Endothelial cell of umbilical vein (primary cell): ENCODE results near the gene ITPR1. TPM values are rescaled to one million over a fixed set of nuclear protein-coding genes. Genes with fewer than 3 reads are reported as not detected.

Experiments
- BruUV-seq: library from RNA; stranded (reverse); fragments of 400-500 nt; replicated peaks from 2 replicates; lab custom pipeline; 2021; lab: Mats Ljungman, UMichigan
- CTCF ChIA-PET: fragments of 300-600, 350-600 bp; sonication (Branson Sonifier 250); formaldehyde crosslinking; loops from one replicate; lab custom pipeline; 2021; ENCODE audit warnings: antibody characterized with exemption, inconsistent platforms; lab: Charles Lee
- POLR2A ChIA-PET: fragments of 300-600, 350-600 bp; sonication (Branson Sonifier 250); formaldehyde crosslinking; loops from one replicate; lab custom pipeline; 2021; ENCODE audit warnings: antibody characterized with exemption, inconsistent platforms; lab: Charles Lee
- DNase-seq: peaks from one replicate; pipeline ENCODE4 v3.0.0-alpha.2; 2011; ENCODE audit warnings: low read depth, low spot score
- FAIRE-seq: peaks from 2 replicates; lab custom pipeline; 2011; peaks lifted over from hg19 to GRCh38; lab: Jason Lieb, UNC
- H2AFZ ChIP-seq: 2 replicates; pipeline ENCODE4 v1.6.0; 2012; ENCODE audit warnings: low read depth, low read length, control low read depth, inconsistent platforms
- H3K27ac ChIP-seq: 2 replicates; pipeline ENCODE4 v1.5.1; 2011; ENCODE audit warnings: low read depth, mild to moderate bottlenecking, control low read depth, low read length, moderate library complexity; ENCODE audit not compliant: insufficient read depth
- H3K27me3 ChIP-seq, 2 experiments: 2 replicates each; pipeline versions ENCODE4 v1.6.0 to v1.6.1; 2011; ENCODE audit warnings: low read length in 2 of 2, mixed read lengths in 1 of 2; ENCODE audit not compliant: control insufficient read depth in 2 of 2, insufficient read depth in 2 of 2
- H3K36me3 ChIP-seq, 2 experiments: 2 replicates in 1 of 2; 3 replicates in 1 of 2; pipeline ENCODE4 v1.5.1; 2011; ENCODE audit warnings: low read length in 2 of 2, mild to moderate bottlenecking in 1 of 2, moderate library complexity in 1 of 2; ENCODE audit not compliant: control insufficient read depth in 2 of 2, insufficient read depth in 2 of 2; ENCODE audit errors: extremely low read depth in 1 of 2
- H3K4me1 ChIP-seq: 3 replicates; pipeline ENCODE4 v1.5.1; 2011; ENCODE audit warnings: mild to moderate bottlenecking, low read length; ENCODE audit not compliant: control insufficient read depth, insufficient read depth; ENCODE audit errors: extremely low read depth
- H3K4me2 ChIP-seq: 2 replicates; pipeline ENCODE4 v1.6.1; 2011; ENCODE audit warnings: low read length, control low read depth, mixed read lengths; ENCODE audit not compliant: insufficient read depth
- H3K4me3 ChIP-seq, 3 experiments: fragments of 200-600 bp in 1 of 3; sonication (generic), shearing (Covaris generic) in 1 of 3; replicated peaks in 1 of 3; 2 replicates each; pipeline ENCODE4 v1.5.1; 2011 to 2016; ENCODE audit warnings: control low read depth in 3 of 3, low read length in 3 of 3, mild to moderate bottlenecking in 2 of 3, inconsistent platforms in 1 of 3, low read depth in 1 of 3, moderate library complexity in 1 of 3; ENCODE audit not compliant: insufficient read depth in 1 of 3
- H3K79me2 ChIP-seq: 2 replicates; pipeline ENCODE4 v1.6.0; 2012; ENCODE audit warnings: low read length, inconsistent platforms; ENCODE audit not compliant: control insufficient read depth, insufficient read depth
- H3K9ac ChIP-seq: replicated peaks from 2 replicates; pipeline ENCODE3; 2011; ENCODE audit warnings: low read length, control low read depth; ENCODE audit not compliant: insufficient read depth; ENCODE audit errors: extremely low read depth
- H3K9me1 ChIP-seq: replicated peaks from 3 replicates; pipeline ENCODE4 v1.6.0; 2011; ENCODE audit warnings: mild to moderate bottlenecking, low read length; ENCODE audit not compliant: control insufficient read depth, insufficient read depth; ENCODE audit errors: extremely low read depth
- H3K9me3 ChIP-seq: replicated peaks from 2 replicates; pipeline ENCODE4 v1.5.1; 2012; ENCODE audit warnings: low read length, inconsistent platforms; ENCODE audit not compliant: control insufficient read depth, insufficient read depth
- H4K20me1 ChIP-seq: replicated peaks from 2 replicates; pipeline ENCODE3; 2011; ENCODE audit warnings: mild to moderate bottlenecking, low read length; ENCODE audit not compliant: control insufficient read depth, insufficient read depth; ENCODE audit errors: extremely low read depth
- EZH2 ChIP-seq: IDR thresholded peaks from 2 replicates; pipeline ENCODE4 v1.6.1; 2012; ENCODE audit warnings: borderline replicate concordance, low read depth, mild to moderate bottlenecking, moderate library complexity, low read length, inconsistent platforms; ENCODE audit not compliant: severe bottlenecking
- FOS ChIP-seq: IDR thresholded peaks from 2 replicates; pipeline ENCODE4 v1.6.1; 2011; ENCODE audit warnings: mild to moderate bottlenecking, low read length, moderate library complexity, borderline replicate concordance; ENCODE audit not compliant: insufficient read depth
- GATA2 ChIP-seq: IDR thresholded peaks from 2 replicates; pipeline ENCODE4 v1.7.0; 2011; ENCODE audit warnings: low read depth, mild to moderate bottlenecking, moderate library complexity, mixed read lengths, low read length; ENCODE audit not compliant: insufficient read length, insufficient read depth
- JUN ChIP-seq: IDR thresholded peaks from 2 replicates; pipeline ENCODE4 v1.6.1; 2011; ENCODE audit warnings: borderline replicate concordance, low read depth; ENCODE audit not compliant: insufficient read length, insufficient read depth
- POLR2A ChIP-seq: IDR thresholded peaks from 2 replicates; pipeline ENCODE4 v1.6.1; 2012; ENCODE audit warnings: low read depth, mild to moderate bottlenecking, control low read depth, low read length
- dilution Hi-C: fragments of 300-500 bp; cut with MboI; formaldehyde crosslinking; loops from one replicate; pipeline ENCODE4 v1.15.0; 2019; ENCODE audit warnings: low sequenced_read_pairs; ENCODE audit not compliant: extremely low pct_ligation_motif_present
- intact Hi-C: fragments of 100-400 bp; cut with micrococcal nuclease; formaldehyde crosslinking; loops from one replicate; pipeline ENCODE4 v1.10.0; 2022
- polyA plus RNA-seq, 4 experiments: library from polyadenylated mRNA; depleted of rRNA in 3 of 4; stranded (reverse) in 3 of 4; unstranded in 1 of 4; fragments of >200 nt; gene quantifications; 2 replicates each; pipeline versions ENCODE4 v1.2.1 to v1.2.3, GENCODE V29; 2011 to 2012; ENCODE audit warnings: missing spikeins in 1 of 4
- total RNA-seq: library from RNA; stranded (reverse); gene quantifications from 2 replicates; pipeline ENCODE4 v1.2.3, GENCODE V29; 2021
- TF ChIP-seq, protein P1 (sequence below): IDR thresholded peaks from 2 replicates; pipeline ENCODE4 v1.6.1; 2011; ENCODE audit not compliant: insufficient read depth, insufficient read length
- TF ChIP-seq, protein P2 (sequence below), 2 donors: IDR thresholded peaks; 1 replicate in 1 of 2; 2 replicates in 1 of 2; pipeline ENCODE4 v1.5.1; 2011; ENCODE audit warnings: low read length in 2 of 2, mild to moderate bottlenecking in 2 of 2, moderate library complexity in 2 of 2, control low read depth in 1 of 2, inconsistent platforms in 1 of 2, low read depth in 1 of 2; ENCODE audit not compliant: insufficient read depth in 1 of 2; ENCODE audit errors: extremely low read depth in 1 of 2

Gene ITPR1
- total and polyA plus RNA-seq, 2 donors (not counting 3 experiments of a cell fraction or from before 2014, with no cell fraction given), result 5.1 to 16.1 TPM

DNA sequence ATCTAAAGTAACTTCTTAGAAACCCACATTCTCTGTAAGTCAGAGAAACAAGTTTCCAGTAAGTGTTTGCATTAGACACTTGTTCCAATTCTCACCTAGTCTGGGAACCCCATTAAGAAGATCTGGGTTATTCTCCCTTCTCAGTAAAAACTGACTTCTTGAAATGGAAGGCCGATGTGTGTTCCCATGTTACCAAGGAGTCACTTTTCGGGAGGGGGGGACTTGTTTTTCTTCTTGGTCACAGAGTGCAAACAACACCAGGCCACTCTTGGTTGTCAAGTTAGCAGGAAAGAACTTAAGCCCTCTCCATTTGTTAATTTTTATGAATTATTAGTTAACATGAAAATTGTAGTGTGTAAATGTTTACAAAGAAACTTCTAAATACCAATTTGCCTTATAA, 55.6 kb downstream of the ITPR1 start:
- H3K4me1 ChIP-seq, result peaks cover 2% of the 10 kb centered on the region
- CTCF ChIA-PET, result no interaction called here
- H3K9ac ChIP-seq, result no peak overlapping the region
- FAIRE-seq (no peak), DNase-seq (no peak)
- H4K20me1 ChIP-seq, result no peaks in the 10 kb centered on the region
- no peaks in the 10 kb centered on the region for H3K9me3 ChIP-seq
- dilution Hi-C loops, result no loop called here
- no peaks in the 10 kb centered on the region for H3K79me2 ChIP-seq
- H3K4me2 ChIP-seq, result no peak overlapping the region
- no peaks in the 10 kb centered on the region for H3K9me1 ChIP-seq
- no peak overlapping the region for H3K27ac ChIP-seq
- no peaks in the 10 kb centered on the region for H3K27me3 ChIP-seq
- H2AFZ ChIP-seq, result no peak overlapping the region
- POLR2A ChIA-PET, result no interaction called here
- intact Hi-C loops, result no loop called here
- no peak for TF ChIP-seq POLR2A
- TF ChIP-seq FOS, result no peak
- TF ChIP-seq EZH2, result no peak
- TF ChIP-seq GATA2, result no peak
- TF ChIP-seq, protein P1, sequence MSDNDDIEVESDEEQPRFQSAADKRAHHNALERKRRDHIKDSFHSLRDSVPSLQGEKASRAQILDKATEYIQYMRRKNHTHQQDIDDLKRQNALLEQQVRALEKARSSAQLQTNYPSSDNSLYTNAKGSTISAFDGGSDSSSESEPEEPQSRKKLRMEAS, result no peak
- TF ChIP-seq, protein P2, sequence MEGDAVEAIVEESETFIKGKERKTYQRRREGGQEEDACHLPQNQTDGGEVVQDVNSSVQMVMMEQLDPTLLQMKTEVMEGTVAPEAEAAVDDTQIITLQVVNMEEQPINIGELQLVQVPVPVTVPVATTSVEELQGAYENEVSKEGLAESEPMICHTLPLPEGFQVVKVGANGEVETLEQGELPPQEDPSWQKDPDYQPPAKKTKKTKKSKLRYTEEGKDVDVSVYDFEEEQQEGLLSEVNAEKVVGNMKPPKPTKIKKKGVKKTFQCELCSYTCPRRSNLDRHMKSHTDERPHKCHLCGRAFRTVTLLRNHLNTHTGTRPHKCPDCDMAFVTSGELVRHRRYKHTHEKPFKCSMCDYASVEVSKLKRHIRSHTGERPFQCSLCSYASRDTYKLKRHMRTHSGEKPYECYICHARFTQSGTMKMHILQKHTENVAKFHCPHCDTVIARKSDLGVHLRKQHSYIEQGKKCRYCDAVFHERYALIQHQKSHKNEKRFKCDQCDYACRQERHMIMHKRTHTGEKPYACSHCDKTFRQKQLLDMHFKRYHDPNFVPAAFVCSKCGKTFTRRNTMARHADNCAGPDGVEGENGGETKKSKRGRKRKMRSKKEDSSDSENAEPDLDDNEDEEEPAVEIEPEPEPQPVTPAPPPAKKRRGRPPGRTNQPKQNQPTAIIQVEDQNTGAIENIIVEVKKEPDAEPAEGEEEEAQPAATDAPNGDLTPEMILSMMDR (IDR thresholded peaks at IDR 0.05; ENCODE audit: extremely low read depth in 1 of 2, insufficient read depth in 1 of 2, low read depth in 1 of 2, low read length in 2 of 2), result no peak
- TF ChIP-seq JUN, result no peak
- no TSS peak for BruUV-seq
- no peaks in the 10 kb centered on the region for H3K36me3 ChIP-seq
- H3K4me3 ChIP-seq, result no peak overlapping the region
